ENCODE results near the gene TXNDC17. TPM values are rescaled to one million over a fixed set of nuclear protein-coding genes. Genes with fewer than 3 reads are reported as not detected.
"Not testable (repeated sequence)": the region's sequence is repeated elsewhere in the genome, so short reads cannot be mapped to it uniquely, and the experiment has no call there.

The TXNDC17 gene
- total RNA-seq, 2 donors from 2014 or later, result 17.1 to 37.6 TPM

DNA sequence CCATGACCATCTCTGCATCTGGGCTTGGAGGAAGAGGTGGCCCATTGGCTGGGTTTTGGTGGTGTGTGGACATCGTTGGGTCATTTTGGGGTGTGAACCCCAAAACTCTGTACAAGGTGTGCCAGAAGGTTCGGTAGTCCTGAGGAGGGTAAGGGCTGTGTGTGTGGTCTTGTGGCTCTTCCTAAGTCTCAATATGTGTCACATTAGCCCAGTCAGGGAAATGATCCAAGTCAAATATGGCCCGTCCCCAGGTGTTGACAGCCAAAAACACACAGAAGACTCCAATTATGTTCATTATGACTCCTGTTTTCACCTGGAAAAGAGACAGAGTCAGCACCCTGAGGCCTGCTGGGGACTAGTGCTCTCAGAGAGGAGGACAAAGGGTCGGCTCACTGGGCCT lies 45.2 kb downstream of the TXNDC17 start:
- intact Hi-C loops (cut with DNase I), result no loop called here
- DNase-seq, result no peak
- Histone ChIP-seq H3K9me3 (no peaks in the 10 kb centered on the region), H3K36me3 (replicated peaks in 1 of 2; ENCODE audit: insufficient read depth in 1 of 2, low read depth in 2 of 2) (no peaks in the 10 kb centered on the region), H3K4me3 (no peak overlapping the region), H3K27ac (no peak overlapping the region), H3K4me1 (peaks cover 8% of the 10 kb centered on the region), H3K27me3 (no peaks in the 10 kb centered on the region)
- TF ChIP-seq, protein P1, sequence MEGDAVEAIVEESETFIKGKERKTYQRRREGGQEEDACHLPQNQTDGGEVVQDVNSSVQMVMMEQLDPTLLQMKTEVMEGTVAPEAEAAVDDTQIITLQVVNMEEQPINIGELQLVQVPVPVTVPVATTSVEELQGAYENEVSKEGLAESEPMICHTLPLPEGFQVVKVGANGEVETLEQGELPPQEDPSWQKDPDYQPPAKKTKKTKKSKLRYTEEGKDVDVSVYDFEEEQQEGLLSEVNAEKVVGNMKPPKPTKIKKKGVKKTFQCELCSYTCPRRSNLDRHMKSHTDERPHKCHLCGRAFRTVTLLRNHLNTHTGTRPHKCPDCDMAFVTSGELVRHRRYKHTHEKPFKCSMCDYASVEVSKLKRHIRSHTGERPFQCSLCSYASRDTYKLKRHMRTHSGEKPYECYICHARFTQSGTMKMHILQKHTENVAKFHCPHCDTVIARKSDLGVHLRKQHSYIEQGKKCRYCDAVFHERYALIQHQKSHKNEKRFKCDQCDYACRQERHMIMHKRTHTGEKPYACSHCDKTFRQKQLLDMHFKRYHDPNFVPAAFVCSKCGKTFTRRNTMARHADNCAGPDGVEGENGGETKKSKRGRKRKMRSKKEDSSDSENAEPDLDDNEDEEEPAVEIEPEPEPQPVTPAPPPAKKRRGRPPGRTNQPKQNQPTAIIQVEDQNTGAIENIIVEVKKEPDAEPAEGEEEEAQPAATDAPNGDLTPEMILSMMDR (IDR thresholded peaks at IDR 0.05), result no peak
- TF ChIP-seq POLR2A (IDR thresholded peaks at IDR 0.05), result no peak
- no peak for ATAC-seq
- 71 to 75% methylated on average over 1 to 4 of the region's 4 CpGs for WGBS, 2 donors

- Histone ChIP-seq H3K4me3 (no peak overlapping the region), H3K27ac (no peak overlapping the region), H3K36me3 (replicated peaks in 1 of 2; ENCODE audit: insufficient read depth in 1 of 2, low read depth in 2 of 2) (no peaks in the 10 kb centered on the region), H3K4me1 (no peaks in the 10 kb centered on the region), H3K9me3 (no peaks in the 10 kb centered on the region), H3K27me3 (no peaks in the 10 kb centered on the region)
- WGBS, 2 donors, result 81% methylated on average over 9 of the region's 9 CpGs
- intact Hi-C loops (cut with DNase I), result no loop called here
- ATAC-seq (no peak), DNase-seq (no peak)
- TF ChIP-seq, protein P1 (IDR thresholded peaks at IDR 0.05), result no peak
- TF ChIP-seq POLR2A (IDR thresholded peaks at IDR 0.05), result no peak
These were observed 48.1 kb downstream of the TXNDC17 start for GRCh38 chr17:6688944-6689343.

DNA sequence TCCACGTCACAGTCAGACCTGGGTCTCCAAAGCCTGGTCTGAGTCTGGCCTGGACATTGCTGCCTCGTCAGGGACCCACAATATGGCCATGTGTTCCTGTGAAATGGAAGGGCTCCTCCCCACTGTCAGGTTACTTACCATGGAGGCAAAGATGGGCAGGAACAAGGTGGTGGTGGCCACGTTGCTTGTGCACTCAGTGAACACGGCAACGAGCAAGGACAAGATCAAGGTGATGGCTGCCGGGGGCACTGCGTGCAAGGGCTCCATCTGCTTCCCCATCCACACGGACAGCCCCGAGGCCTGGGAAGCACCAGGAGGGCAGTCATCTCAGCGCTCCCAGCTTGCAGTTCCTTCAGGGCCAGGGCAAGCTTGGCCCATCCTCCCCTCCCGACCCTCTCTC lies 49.8 kb downstream of the TXNDC17 start:
- Histone ChIP-seq H3K4me1 (no peaks in the 10 kb centered on the region), H3K4me3 (no peak overlapping the region), H3K27me3 (no peaks in the 10 kb centered on the region), H3K36me3 (replicated peaks in 1 of 2; ENCODE audit: insufficient read depth in 1 of 2, low read depth in 2 of 2) (no peaks in the 10 kb centered on the region), H3K9me3 (no peaks in the 10 kb centered on the region), H3K27ac (no peak overlapping the region)
- intact Hi-C loops (cut with DNase I), result no loop called here
- WGBS, 2 donors, result 76 to 80% methylated on average over 10 to 11 of the region's 11 CpGs
- no peak for ATAC-seq
- no peak for TF ChIP-seq POLR2A (IDR thresholded peaks at IDR 0.05)
- TF ChIP-seq, protein P1 (IDR thresholded peaks at IDR 0.05), result no peak
- DNase-seq, result no peak

- no peak overlapping the region for H3K4me3 ChIP-seq
- ATAC-seq, result no peak
- TF ChIP-seq, protein P1 (IDR thresholded peaks at IDR 0.05), result no peak
- TF ChIP-seq POLR2A (IDR thresholded peaks at IDR 0.05), result no peak
- no peaks in the 10 kb centered on the region for H3K27me3 ChIP-seq
- no peak for DNase-seq
- 54 to 66% methylated on average over 3 of the region's 3 CpGs for WGBS, 2 donors
- H3K4me1 ChIP-seq, result no peaks in the 10 kb centered on the region
- intact Hi-C loops (cut with DNase I), result no loop called here
- no peak overlapping the region for H3K27ac ChIP-seq
- H3K9me3 ChIP-seq, result no peaks in the 10 kb centered on the region
- H3K36me3 ChIP-seq (replicated peaks in 1 of 2; ENCODE audit: insufficient read depth in 1 of 2, low read depth in 2 of 2), result no peaks in the 10 kb centered on the region
These were observed 50.7 kb downstream of the TXNDC17 start for GRCh38 chr17:6691546-6691945.

DNA sequence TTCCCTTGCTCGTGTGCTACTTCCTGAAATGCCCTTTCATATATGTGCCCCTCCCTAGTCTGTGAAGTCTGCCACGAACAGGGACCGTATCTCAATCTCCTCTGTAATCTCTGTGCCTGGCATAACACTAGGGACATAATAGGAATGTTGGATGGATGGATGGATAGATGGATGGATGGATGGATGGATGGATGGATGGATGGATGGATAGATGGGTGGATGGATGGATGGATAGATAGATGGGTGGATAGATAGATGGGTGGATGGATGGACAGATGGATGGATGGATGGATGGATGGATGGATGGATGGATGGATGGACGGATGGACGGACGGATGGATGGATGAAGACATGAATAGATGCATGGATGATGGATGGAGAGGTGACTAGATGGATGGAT lies 51.1 kb downstream of the TXNDC17 start:
- H3K27me3 ChIP-seq; H3K36me3 ChIP-seq (replicated peaks in 1 of 2; ENCODE audit: insufficient read depth in 1 of 2, low read depth in 2 of 2); DNase-seq; H3K27ac ChIP-seq; H3K4me3 ChIP-seq; H3K4me1 ChIP-seq; H3K9me3 ChIP-seq; intact Hi-C loops (cut with DNase I); ATAC-seq: not testable (repeated sequence)
- 53 to 56% methylated on average over 6 of the region's 6 CpGs for WGBS, 2 donors

Small RNA genes lying within 50 kb of the gene (microRNA-seq; reads per million reads assigned to microRNA genes)
- gene MIR4520-1 (ENCODE audit: borderline number of aligned reads in 2 of 2, borderline replicate concordance in 2 of 2) (0 reads per million in 2 donors), gene MIR4520-2 (ENCODE audit: borderline number of aligned reads in 2 of 2, borderline replicate concordance in 2 of 2) (0 reads per million in 2 donors)

Small RNA genes lying within 50 kb of the gene (small RNA-seq; reads per million reads assigned to genes)
- gene MIR4520-1 (not detected), gene RNA5SP435 (1.1 reads per million, percentile 45 among the genes with 10 or more reads in this experiment)

Other genes with a start within 250 kb of the TXNDC17 start
- not detected for gene AIPL1, start 205.9 kb upstream of the TXNDC17 start, total RNA-seq
- gene PIMREG, start 196.6 kb upstream of the TXNDC17 start, total RNA-seq, result not detected
- 1 to 10 TPM; 1.3 to 3.4 TPM for gene PITPNM3, start 84.5 kb upstream of the TXNDC17 start, total RNA-seq
- gene KIAA0753, start 349 bp upstream of the TXNDC17 start, total RNA-seq, result 10 to 100 TPM in 1 of 2 donors, 1 to 10 TPM in 1; 6.9 to 13.5 TPM
- gene MED31, start 10.5 kb downstream of the TXNDC17 start, total RNA-seq, result 1 to 10 TPM; 6.2 to 9.9 TPM
- gene C17orf100, start 10.7 kb downstream of the TXNDC17 start, total RNA-seq, result 1 to 10 TPM; 3.3 to 6.2 TPM
- gene SLC13A5, start 72.3 kb downstream of the TXNDC17 start, total RNA-seq, result not detected
- 1 to 10 TPM; 4.2 to 4.6 TPM for gene XAF1, start 115.0 kb downstream of the TXNDC17 start, total RNA-seq
- gene FBXO39, start 135.2 kb downstream of the TXNDC17 start, total RNA-seq, result not detected
- gene TEKT1, start 190.7 kb downstream of the TXNDC17 start, total RNA-seq, result not detected